ENCODE data around the gene GIMAP4.

GIMAP4 gene

DNA sequence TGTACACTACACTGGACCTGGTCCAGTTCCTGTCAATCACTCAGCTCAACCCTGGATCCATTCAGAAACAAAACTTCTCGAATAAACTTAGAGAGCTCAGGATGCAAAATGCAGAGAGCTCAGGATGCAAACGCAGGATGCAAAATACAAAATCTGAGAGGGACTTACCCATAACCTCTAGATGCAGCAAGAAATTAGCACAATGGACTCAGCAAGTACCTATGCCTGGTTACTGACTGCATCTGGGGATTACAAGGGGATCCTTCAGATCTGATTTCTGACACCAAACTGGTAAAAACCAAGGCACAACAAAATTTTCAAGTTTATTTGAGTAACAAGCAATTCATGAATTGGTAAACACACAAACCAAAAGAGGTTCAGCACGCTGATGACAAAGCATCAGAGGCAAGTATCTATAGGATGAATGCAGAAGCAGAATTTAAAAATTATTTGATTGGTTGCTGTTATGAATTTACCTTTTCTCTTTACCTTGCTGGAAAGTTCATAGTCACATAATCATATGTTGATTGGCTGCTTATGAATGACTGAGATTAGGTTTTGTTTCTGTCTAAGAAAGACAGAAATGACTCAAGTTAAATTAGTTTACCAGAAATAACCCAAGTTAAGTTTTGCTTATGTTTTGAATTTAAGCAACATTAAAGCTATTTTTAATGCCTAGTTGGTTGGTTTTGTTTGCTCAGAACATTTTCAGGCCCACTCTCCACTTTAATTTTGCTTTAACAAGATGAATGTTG, 53.6 kb downstream of the GIMAP4 start:
- Histone ChIP-seq H3K4me3 (ENCODE audit: low read length) (no peak overlapping the region), H3K27ac (ENCODE audit: low read depth, low read length) (no peak overlapping the region), H3K4me1 (ENCODE audit: control insufficient read depth, insufficient read depth, low read length) (no peaks in the 10 kb centered on the region), H3K9ac (ENCODE audit: low read length) (no peak overlapping the region), H3K36me3 (ENCODE audit: control insufficient read depth, insufficient read depth, low read length) (no peaks in the 10 kb centered on the region), H3K27me3 (ENCODE audit: control insufficient read depth, insufficient read depth, low read length) (no peaks in the 10 kb centered on the region)

DNA sequence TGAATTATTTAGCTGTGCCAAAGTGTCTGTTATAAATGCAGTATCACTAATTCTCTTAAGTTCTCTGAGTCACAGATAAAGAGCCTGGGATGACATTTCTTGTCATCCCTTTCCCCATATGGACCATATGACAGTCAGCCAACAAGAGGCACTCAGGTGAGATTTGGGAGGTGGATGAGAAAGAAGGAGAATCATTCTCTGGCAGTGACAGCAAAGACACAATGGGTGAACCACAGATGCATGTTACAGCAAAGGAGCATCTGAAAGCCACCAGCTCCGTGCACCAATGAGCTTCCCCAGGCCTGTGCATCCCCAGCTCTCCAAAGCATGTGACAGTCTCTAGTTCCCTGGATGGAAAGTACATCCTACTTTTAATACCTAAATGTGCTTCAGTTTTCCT, 54.2 kb downstream of the GIMAP4 start:
- Histone ChIP-seq H3K4me1 (ENCODE audit: control insufficient read depth, insufficient read depth, low read length) (no peaks in the 10 kb centered on the region), H3K27ac (ENCODE audit: low read depth, low read length) (no peak overlapping the region), H3K4me3 (ENCODE audit: low read length) (no peak overlapping the region), H3K36me3 (ENCODE audit: control insufficient read depth, insufficient read depth, low read length) (no peaks in the 10 kb centered on the region), H3K27me3 (ENCODE audit: control insufficient read depth, insufficient read depth, low read length) (no peaks in the 10 kb centered on the region), H3K9ac (ENCODE audit: low read length) (no peak overlapping the region)
